Measurements from ENCODE around the gene TDRD10. TPM values are rescaled to one million over a fixed set of nuclear protein-coding genes. Genes with fewer than 3 reads are reported as not detected.

Gene TDRD10
- total RNA-seq, 1 experiment from 2014 or later = not detected

DNA sequence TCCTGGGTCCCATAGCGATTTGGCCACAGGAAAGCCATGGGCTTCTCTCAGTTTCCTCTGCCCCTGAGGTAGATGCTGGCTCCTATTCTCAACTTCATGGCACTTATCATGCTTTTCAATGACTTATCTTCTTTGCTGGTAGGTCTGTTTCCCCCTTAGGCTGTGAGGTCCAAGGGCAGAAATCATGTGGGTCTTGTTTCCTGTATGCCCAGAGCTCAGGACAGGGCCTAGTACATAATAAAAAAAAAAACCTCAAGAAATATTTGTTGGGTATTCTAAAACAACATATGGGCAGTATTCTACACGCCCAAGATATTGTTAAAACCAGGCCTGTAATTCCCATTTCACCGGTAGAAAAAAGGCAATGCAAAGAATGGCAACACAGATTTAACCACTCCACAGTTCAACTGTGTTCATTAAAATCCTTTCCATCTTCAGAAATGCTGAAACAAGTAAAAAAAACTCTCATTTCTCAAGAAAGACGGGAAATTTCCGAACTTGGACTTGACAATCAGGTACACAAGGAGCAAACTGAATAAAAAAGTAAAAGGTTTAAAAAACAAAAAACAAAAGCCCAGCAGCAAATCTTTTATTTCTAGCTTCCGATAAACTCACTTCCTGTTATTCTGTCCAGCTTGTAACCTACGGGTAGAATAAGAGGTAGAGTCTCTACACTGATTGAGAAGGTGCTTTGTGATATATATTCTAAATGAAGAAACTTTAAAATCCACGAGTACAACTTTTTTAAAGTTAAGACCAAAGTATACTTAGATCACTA lies 6.3 kb upstream of the TDRD10 start:
- DNase-seq = no peak
- Histone ChIP-seq H3K4me3 (no peak overlapping the region), H3K9me3 (no peaks in the 10 kb centered on the region), H3K27me3 (peaks cover 47% of the 10 kb centered on the region), H3K36me3 (no peaks in the 10 kb centered on the region)

DNA sequence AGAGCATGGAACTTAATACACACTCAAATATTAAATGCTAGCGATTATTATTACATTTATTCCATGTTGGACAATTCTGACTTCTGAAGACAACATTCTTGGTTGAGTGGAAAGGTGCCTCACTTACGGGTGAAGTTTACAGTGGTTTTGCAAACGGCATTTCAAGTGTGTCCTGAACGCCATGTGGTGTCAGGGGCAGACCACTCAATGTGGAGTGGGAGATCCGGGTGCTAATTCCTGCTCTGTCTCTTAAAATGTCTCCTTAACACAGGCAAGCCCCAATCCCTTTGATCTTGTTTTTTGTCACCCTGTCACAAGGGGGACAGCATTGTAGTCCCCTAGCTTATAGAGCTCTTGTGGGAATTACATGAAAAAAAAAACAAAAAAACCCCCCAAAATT lies 5.6 kb upstream of the TDRD10 start:
- no peak for DNase-seq
- no peaks in the 10 kb centered on the region for H3K36me3 ChIP-seq
- H3K27me3 ChIP-seq = peaks cover 49% of the 10 kb centered on the region
- no peaks in the 10 kb centered on the region for H3K9me3 ChIP-seq
- no peak overlapping the region for H3K4me3 ChIP-seq

DNA sequence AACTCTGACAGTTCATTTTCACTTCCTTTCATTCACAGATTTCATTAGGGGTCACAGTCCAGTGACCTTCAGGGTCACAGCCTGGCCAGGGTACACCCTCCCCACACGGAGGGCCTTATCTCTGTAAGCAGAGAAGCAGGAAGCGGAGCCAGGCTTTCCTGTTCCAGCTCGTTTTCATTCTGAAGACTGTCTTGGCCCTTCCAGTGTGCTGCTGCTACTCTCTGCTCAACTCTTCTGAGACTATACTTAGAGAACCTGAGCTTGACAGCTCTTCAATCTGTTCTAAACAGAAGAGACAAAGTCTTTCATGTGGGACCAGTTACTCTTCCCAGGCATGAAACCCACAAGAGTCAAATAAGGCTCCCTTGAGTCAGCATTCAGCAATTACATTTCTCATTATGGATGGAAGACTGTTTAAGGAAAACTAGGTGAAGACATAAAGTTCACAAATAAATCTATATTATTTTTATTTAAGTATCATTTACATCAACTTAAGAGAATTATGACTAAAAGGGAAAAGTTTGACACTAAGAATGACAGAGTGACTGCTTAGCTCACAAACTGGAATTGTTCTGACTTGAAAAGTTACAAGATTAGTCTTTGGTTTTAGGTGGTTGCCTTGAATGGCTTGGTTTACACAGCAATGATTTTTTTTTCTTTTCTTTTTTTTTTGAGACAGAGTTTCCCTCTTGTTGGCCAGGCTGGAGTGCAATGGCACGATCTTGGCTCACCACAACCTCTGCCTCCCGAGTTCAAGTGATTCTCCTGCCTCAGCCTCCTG lies 4.8 kb upstream of the TDRD10 start:
- Histone ChIP-seq H3K9me3 (no peaks in the 10 kb centered on the region), H3K27me3 (peaks cover 48% of the 10 kb centered on the region), H3K4me3 (no peak overlapping the region), H3K36me3 (no peaks in the 10 kb centered on the region)
- DNase-seq = no peak

DNA sequence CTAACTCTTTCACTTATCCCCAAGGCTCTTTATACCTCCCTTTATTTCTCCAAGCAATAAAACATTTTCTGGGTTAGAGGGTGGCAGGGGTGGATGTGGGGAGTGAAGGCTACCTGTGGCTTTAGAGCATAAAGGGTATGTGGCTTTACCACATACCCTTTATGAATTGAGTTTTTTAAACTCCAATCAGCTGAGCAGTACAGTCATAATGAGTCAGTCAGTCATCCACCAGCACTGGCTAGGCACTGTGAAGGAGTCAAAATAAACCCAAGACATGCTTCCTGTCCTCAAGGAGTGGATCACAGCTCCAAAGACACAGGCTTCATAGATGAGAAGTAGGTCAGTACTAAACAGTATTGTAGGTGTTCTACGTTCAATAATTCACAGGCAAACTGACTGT lies 2.6 kb upstream of the TDRD10 start:
- peaks cover 61% of the 10 kb centered on the region for H3K27me3 ChIP-seq
- no peak overlapping the region for H3K4me3 ChIP-seq
- H3K36me3 ChIP-seq = no peaks in the 10 kb centered on the region
- no peak for DNase-seq
- no peaks in the 10 kb centered on the region for H3K9me3 ChIP-seq

DNA sequence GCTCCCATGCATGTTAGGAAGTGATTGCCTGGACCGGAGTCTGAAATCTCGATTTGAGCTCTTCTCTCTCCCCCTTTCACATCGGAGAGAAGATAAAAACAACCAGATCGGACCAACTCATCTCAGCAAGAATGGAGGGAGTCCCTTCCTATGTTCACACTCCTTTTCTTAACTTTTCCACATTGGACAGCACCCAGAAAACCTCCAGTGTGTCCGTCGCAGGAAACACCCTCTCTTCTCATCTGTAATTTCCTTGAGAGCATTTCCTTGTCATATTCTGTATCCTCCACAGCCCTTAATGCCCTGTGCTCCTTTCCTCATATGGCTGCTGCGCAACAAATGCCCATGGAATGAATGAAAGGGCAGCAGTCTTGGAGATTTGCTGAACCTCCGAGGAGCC lies 1.5 kb upstream of the TDRD10 start:
- no peak for DNase-seq
- peaks cover 68% of the 10 kb centered on the region for H3K27me3 ChIP-seq
- H3K9me3 ChIP-seq = no peaks in the 10 kb centered on the region
- H3K4me3 ChIP-seq = no peak overlapping the region
- no peaks in the 10 kb centered on the region for H3K36me3 ChIP-seq

DNA sequence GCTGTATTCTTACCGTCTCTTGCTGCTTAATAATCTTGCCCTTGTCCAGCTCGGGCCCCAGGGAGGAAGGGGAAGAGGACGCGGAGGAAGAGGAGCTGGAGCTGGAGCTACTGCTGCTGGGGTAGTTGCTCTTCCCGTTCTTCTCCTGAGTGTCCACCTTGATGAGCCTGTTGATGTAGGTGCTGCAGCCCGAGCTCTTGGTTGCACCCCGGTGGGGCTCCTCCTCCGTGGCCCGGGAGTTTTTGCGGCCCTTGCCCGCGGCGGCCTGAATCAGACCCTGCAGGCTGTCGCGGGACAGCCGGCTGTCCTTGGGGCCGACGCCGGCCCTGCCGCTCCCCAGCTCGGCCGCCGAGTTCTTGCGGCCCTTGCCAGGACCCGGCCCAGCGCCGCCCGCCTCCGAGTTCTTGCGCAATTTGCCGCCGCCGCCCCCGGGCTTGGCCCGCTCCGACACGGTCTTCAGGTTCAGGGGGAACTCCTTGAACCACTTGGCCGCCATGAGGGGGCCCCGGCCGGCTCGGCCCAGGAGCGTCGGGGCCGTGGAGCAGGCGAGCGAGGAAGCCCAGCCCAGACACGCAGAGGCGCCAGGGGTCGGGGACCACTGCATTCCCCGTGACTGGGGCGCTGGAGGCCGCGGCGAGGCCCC lies 475 bp upstream of the TDRD10 start:
- Histone ChIP-seq H3K4me3 (no peak overlapping the region), H3K36me3 (no peaks in the 10 kb centered on the region), H3K9me3 (no peaks in the 10 kb centered on the region), H3K27me3 (peaks cover 71% of the 10 kb centered on the region)
- peak; percentile 9 for DNase-seq

DNA sequence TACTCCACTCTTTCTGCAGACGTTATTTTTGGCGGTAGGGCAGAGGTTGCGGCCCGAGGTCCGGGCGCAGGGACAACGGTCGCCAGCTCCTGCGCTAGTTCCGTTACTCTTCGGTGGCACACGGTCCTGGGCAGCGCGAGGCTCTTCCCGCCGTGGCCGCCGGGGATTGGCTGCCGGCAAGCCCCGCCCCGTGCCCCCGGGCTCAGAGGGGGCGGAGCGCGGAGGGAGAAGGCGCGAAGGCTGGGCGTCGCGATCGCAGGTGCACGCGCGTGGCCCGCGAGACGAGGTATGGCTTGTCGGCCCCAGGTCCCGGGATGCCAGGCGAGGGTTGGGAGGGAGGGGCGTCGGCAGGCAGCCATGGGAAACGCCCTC lies 711 bp downstream of the TDRD10 start:
- Histone ChIP-seq H3K36me3 (no peaks in the 10 kb centered on the region), H3K9me3 (no peaks in the 10 kb centered on the region), H3K4me3 (no peak overlapping the region), H3K27me3 (peaks cover 74% of the 10 kb centered on the region)
- DNase-seq = no peak

DNA sequence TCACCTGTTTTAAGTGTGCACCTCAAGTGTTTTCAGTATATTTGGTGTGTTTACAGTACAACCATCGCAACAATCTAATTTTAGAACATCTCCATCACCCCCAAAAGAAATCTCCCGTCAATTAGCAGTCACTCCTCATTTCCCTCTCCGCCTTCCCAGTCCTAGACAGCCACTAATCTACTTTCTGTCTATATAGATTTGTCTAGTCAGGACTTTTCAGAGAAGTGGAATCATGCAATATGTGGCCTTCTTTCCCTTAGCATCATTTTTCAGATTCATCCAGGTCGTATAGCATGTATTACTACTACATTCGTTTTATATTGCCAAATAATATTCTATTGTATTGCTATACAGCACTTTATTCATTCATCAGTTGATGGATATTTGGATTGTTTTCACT lies 1.9 kb downstream of the TDRD10 start:
- no peak overlapping the region for H3K4me3 ChIP-seq
- no peaks in the 10 kb centered on the region for H3K9me3 ChIP-seq
- no peaks in the 10 kb centered on the region for H3K36me3 ChIP-seq
- H3K27me3 ChIP-seq = peaks cover 78% of the 10 kb centered on the region
- DNase-seq = no peak

DNA sequence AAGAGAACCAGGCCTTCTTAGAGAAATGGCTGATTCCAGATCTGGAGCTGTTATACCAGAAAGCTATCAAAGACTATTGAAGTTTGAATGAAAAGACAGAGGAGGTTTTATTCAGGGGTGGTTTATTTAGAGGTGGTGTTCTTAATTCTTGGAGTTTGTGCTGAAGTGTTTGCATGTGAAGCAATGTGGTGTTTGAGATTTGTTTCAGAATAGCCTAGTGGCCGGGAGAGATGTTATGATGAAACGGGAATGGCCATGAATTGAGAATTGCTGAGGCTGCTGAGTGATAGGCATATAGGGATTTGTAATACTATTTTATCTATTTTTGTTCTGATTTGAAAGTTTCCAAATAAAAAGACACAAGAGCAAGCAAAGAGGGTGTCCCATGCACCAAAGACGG lies 10.7 kb downstream of the TDRD10 start:
- Histone ChIP-seq H3K36me3 (no peaks in the 10 kb centered on the region), H3K9me3 (no peaks in the 10 kb centered on the region), H3K27me3 (peaks cover 33% of the 10 kb centered on the region), H3K4me3 (no peak overlapping the region)
- no peak for DNase-seq

DNA sequence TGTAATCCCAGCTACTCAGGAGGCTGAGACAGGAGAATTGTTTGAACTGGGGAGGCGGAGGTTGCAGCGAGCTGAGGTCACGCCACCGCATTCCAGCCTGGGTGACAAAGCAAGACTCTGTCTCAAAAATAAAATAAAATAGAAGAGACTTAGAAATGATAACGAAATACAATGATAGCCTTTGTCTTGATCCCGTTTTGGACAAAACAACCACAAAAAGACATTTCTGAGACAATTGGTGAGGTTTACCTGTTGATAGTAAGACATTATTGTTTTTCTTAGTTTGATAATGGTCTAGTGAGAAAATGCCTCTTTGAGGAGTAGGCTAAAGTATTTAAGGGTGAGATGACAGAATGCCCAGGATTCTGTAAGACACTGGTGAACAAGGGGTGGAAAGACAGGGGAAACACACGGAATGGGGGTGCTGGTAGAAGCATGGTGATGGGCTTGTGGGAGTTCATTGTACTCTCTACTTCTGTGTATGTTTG lies 12.1 kb downstream of the TDRD10 start:
- Histone ChIP-seq H3K4me3 (no peak overlapping the region), H3K27me3 (peaks cover 28% of the 10 kb centered on the region), H3K36me3 (no peaks in the 10 kb centered on the region), H3K9me3 (no peaks in the 10 kb centered on the region)
- DNase-seq = no peak

DNA sequence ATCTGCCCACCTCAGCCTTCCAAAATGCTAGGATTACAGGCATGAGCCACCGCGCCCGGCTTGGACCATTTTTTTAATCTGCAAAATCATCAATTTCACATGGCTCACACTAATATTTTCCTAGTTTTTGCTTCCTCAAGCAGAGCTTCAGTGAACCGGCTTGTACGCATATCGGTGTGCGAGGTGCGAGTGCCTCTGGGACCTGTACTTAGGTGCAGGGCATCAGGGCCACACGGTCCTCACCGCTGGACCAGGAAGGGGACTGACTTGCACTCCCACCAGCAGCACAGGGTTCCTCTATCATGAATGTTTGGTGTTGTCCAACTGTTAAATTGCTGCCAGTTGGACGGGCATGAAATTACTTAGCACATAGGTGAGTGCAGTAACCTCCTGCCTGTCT lies 15.6 kb downstream of the TDRD10 start:
- H3K4me3 ChIP-seq = no peak overlapping the region
- H3K27me3 ChIP-seq = peaks cover 21% of the 10 kb centered on the region
- no peaks in the 10 kb centered on the region for H3K36me3 ChIP-seq
- H3K9me3 ChIP-seq = no peaks in the 10 kb centered on the region
- no peak for DNase-seq

DNA sequence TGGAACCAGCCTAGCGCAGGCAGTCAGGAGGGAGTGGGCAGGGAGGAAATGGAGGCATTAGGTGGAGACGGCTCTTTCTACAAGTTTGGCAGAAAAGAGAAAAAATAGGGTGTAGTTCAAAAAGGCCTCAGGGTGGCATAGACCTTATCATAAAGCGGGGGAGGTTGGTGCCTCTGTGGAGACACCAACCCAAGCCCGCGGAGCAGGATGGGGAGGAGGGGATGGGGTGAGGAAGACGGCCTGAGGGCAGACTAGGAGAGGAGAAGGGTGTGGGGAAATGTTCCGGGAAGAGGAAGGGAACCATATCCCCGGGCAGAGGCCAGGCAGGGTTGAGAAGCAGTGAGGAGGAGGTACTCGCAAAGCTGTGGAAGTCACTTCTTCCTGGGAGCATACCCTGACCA lies 17.6 kb downstream of the TDRD10 start:
- Histone ChIP-seq H3K27me3 (peaks cover 6% of the 10 kb centered on the region; the same call in 1 of the 2 replicates), H3K4me3 (no peak overlapping the region), H3K9me3 (peaks cover 7% of the 10 kb centered on the region; the same call in 1 of the 2 replicates), H3K36me3 (no peaks in the 10 kb centered on the region)
- no peak for DNase-seq

DNA sequence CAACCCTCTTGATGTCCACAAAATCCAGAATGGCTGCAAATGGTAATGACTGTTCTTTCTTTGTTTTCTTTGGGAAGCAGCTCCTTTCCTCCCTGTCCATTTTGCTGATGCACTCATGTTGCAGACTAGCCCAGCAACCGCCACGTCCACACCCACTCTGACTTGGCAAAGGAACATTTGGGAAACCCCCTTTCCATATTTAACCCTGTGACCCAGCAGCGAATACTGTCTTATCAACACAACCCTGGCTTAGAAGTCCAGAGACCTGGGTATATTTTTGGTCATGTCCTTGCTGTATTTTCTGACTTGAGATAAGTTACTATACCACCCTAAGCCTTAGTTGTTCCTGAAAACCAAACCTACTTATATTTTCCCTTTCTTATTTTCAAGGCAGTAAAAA lies 18.3 kb downstream of the TDRD10 start:
- DNase-seq = no peak
- Histone ChIP-seq H3K9me3 (peaks cover 7% of the 10 kb centered on the region; the same call in 1 of the 2 replicates), H3K4me3 (no peak overlapping the region), H3K36me3 (no peaks in the 10 kb centered on the region), H3K27me3 (peaks cover 6% of the 10 kb centered on the region; the same call in 1 of the 2 replicates)

DNA sequence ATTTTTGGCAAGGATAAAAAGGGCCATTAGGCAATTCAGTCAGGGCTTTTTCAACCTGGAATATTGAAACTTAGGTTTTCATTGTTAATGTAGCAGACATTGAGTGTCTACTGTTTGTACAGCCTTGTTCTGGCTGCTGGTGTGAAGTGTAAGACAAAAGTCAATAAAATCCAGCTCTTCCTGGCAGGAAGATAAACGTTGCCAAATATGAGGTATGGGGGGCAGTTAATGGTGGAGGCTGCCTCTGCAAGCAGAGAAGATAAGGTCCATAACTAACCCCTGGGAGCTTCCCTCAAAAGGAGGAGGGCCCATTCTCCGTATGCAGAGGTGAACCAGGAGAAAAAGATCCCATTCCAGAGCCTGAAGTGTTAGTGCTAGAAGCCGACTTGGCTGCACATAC lies 19.7 kb downstream of the TDRD10 start:
- Histone ChIP-seq H3K36me3 (no peaks in the 10 kb centered on the region), H3K9me3 (peaks cover 7% of the 10 kb centered on the region; the same call in 1 of the 2 replicates), H3K4me3 (no peak overlapping the region), H3K27me3 (peaks cover 6% of the 10 kb centered on the region; the same call in 1 of the 2 replicates)
- DNase-seq = no peak

DNA sequence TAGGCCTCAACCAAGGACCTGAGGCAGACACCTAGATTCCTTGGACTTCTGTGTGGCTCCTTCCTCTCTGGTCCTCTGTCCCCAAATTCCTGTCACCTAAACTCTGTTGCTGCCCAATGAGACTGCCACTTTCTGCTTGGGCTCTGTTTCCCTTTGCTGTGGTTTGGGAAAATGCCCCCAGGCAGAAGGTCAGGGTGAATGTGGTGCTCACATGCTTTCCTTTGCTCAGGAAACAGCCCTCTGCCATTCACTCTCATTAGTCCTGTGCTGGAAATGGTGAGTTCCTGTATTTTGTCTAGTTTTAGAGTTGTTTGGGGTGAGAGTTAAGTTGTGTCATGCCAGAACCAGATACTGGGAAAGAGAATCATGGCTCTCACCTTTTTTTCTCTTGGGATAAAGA lies 22.9 kb downstream of the TDRD10 start:
- peaks cover 2% of the 10 kb centered on the region; the same call in 1 of the 2 replicates for H3K27me3 ChIP-seq
- H3K4me3 ChIP-seq = no peak overlapping the region
- no peak for DNase-seq
- peaks cover 7% of the 10 kb centered on the region; the same call in 1 of the 2 replicates for H3K9me3 ChIP-seq
- no peaks in the 10 kb centered on the region for H3K36me3 ChIP-seq

DNA sequence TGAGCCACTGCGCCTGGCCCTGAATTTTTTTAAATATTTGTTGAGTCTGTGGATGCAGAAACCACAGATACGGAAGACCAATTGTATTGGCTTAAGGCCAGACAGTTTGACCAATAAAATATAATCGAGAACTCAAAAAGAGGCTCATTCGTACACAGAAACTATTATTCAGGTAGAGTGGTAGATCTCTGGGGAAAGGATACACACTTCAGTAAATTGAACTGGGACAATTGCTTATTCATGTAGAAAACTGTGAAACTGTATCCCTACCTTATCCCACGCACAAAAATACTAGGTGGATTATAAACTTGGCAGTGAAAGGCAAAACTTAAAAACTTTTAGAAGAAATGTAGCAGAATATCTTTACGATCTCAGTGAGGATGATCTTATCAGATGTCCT lies 25.2 kb downstream of the TDRD10 start:
- Histone ChIP-seq H3K36me3 (no peaks in the 10 kb centered on the region), H3K4me3 (no peak overlapping the region), H3K27me3 (no peaks in the 10 kb centered on the region; the same call in 1 of the 2 replicates), H3K9me3 (peaks cover 7% of the 10 kb centered on the region; the same call in 1 of the 2 replicates)
- no peak for DNase-seq

DNA sequence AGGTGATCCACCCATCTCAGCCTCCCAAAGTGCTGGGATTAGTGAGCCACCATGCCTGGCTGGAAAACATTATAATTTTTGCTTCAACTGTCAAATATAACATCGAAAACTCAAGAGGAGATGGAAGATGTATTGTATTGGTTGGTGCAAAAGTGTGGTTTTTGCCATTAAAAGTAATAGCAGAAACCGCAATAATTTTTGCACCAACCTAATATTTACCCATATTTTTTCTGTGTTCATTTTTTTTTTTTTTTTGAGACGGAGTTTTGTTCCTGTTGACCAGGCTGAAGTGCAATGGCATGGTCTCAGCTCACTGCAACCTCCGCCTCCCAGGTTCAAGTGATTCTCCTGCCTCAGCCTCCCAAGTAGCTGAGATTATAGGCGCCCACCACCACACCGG lies 27.3 kb downstream of the TDRD10 start:
- Histone ChIP-seq H3K36me3 (no peaks in the 10 kb centered on the region), H3K27me3 (no peaks in the 10 kb centered on the region; the same call in 1 of the 2 replicates), H3K4me3 (no peak overlapping the region), H3K9me3 (no peaks in the 10 kb centered on the region)
- DNase-seq = no peak

Measured in MG63 (cell line).